ENCODE data around the gene IL3.

GRCh38 chr5:132067941-132068808 is 7.7 kb downstream of the IL3 start:
- TF ChIP-seq EZH2phosphoT487 (IDR thresholded peaks at IDR 0.05), result no peak
- no peak for TF ChIP-seq CTCF (IDR thresholded peaks at IDR 0.05)
- no peak for TF ChIP-seq EZH2 (IDR thresholded peaks at IDR 0.05)
